Measurements from ENCODE around the gene DNAJB7.

DNA sequence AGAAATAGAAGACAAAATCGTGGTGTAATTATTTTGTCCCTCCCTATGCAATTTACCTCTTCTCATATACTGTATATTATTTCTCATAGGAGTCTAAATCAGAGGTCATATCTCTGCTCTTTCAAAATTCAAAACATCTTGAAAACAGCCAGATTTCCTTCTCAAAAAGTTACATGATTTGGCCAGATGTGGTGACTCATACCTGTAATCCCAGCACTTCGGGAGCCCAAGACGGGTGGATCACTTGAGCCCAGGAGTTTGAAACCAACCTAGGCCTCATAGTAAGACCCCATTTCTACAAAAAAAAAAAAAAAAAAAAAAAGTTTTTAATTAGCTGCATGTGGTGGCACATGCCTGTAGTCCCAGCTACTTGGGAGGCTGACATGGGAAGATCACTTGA, 29.0 kb upstream of the DNAJB7 start:
- TF ChIP-seq, protein P1, sequence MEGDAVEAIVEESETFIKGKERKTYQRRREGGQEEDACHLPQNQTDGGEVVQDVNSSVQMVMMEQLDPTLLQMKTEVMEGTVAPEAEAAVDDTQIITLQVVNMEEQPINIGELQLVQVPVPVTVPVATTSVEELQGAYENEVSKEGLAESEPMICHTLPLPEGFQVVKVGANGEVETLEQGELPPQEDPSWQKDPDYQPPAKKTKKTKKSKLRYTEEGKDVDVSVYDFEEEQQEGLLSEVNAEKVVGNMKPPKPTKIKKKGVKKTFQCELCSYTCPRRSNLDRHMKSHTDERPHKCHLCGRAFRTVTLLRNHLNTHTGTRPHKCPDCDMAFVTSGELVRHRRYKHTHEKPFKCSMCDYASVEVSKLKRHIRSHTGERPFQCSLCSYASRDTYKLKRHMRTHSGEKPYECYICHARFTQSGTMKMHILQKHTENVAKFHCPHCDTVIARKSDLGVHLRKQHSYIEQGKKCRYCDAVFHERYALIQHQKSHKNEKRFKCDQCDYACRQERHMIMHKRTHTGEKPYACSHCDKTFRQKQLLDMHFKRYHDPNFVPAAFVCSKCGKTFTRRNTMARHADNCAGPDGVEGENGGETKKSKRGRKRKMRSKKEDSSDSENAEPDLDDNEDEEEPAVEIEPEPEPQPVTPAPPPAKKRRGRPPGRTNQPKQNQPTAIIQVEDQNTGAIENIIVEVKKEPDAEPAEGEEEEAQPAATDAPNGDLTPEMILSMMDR (IDR thresholded peaks at IDR 0.05) = no peak
- TF ChIP-seq EZH2 (IDR thresholded peaks at IDR 0.05; ENCODE audit: borderline replicate concordance, insufficient read depth, low read depth, low read length, poor library complexity, severe bottlenecking) = no peak

Data from B cell (primary cell).